HG03575 (cell line): Measurements from ENCODE around the gene NRP1.

ENCODE experiments used
- ATAC-seq: cut with Tn5 transposase; IDR thresholded peaks from one replicate; pipeline ENCODE4 v1.9.1; 2021; ENCODE audit not compliant: unreplicated experiment, insufficient number of reproducible peaks, low FRiP score; ENCODE audit errors: extremely low read depth

The NRP1 gene

GRCh38 chr10:33329178-33329577, 5.3 kb downstream of the NRP1 start:
- no peak for ATAC-seq

DNA sequence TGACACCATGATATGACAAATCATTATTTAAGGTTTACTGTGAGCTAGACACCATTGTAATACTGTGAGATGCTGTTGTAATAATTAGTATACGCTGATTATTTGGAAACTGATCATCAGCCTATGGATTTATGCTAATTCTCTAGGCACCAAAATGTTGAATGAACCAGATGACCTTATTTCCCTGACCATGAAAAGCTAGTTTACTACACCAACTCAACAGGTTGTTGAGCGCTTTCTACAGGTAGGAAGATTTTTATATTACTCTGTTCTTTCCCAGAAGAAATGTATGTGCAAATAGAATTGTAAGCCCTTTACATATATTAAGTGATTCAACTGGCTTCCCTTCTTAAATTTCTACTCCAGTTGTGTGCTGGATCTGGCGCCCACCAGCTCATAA, 6.2 kb downstream of the NRP1 start:
- ATAC-seq, result no peak

DNA sequence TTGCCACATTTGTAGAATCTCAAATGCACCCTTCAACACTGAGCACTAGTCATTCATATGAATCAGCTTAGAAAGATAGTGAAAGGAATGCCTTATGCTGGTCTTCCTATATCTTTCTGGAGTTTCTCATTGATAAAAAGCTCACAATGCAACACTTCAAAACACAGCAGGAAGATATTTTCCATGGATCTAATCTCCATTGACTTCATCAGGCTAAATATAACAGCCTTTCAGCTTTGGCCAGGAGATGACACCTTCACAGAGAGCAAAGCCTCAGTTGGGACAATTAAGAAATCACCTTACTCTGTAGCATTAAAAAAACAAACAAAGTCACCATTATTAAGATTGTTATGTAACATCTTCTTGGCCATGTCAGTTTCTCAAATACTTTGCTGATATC, 6.7 kb downstream of the NRP1 start:
- ATAC-seq, result no peak

DNA sequence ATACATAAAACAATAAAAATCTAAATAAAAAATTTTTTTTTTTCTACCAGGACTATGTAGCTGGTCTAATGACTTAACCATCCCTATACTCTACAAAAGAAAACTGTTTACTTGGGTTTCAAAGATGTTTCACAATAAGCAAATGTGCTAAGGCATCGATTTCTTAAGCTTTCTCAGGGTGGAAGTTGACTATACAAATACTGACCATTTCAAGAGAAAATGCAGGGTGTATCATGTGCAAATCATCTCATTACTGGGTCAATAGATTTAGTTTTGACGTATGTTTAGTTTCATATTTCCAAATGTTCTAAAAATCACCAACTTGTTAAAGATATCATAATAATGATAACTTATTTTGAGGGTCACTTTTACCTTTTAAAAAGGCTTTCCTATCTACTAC, 7.5 kb downstream of the NRP1 start:
- no peak for ATAC-seq

- ATAC-seq, result no peak
These were observed 8.5 kb downstream of the NRP1 start for GRCh38 chr10:33325929-33326328.

DNA sequence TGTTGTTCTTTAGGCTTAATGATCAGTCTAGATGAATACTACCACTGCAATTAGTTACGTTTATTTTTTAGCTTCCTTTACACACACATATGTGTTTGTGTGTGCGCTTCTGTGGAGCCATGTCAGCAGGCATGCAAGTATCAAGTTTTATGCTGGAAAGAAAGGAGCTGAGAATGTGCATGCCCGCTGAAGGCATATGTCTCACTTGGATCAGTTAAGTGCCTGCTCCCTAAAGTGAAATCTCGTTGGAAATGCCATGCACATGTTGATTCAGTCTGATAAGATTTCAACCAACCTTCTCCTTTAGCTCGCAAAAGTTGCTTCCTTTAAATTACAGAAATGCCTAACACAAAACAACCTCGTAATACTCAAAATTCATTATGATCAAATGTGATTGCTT, 10.7 kb downstream of the NRP1 start:
- ATAC-seq, result no peak

GRCh38 chr10:33321516-33321915, 13.0 kb downstream of the NRP1 start:
- ATAC-seq, result no peak

DNA sequence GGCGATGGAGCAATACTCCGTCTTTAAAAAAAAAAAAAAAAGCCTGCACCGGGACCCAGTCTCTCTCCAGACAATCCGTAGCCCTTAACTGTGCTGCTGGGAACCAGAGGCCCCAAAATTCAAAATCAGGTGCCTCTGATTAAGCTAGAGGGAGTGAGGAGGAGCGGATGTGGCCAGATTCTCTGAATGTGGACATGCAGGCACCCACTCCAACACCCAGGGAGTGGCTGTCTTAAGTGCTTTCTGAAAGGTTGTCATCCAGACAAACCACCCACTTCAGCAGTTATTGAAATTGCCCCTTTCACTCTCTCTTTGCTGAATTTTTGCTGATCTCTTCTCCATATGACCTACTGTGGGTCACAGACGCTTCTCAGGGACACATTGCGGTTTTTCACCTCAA, 14.2 kb downstream of the NRP1 start:
- no peak for ATAC-seq

GRCh38 chr10:33315891-33316290, 18.6 kb downstream of the NRP1 start:
- ATAC-seq, result no peak

- ATAC-seq, result no peak
These were observed 19.5 kb downstream of the NRP1 start for GRCh38 chr10:33314811-33315561.

- ATAC-seq, result no peak
These were observed 22.8 kb downstream of the NRP1 start for GRCh38 chr10:33311640-33312039.

DNA sequence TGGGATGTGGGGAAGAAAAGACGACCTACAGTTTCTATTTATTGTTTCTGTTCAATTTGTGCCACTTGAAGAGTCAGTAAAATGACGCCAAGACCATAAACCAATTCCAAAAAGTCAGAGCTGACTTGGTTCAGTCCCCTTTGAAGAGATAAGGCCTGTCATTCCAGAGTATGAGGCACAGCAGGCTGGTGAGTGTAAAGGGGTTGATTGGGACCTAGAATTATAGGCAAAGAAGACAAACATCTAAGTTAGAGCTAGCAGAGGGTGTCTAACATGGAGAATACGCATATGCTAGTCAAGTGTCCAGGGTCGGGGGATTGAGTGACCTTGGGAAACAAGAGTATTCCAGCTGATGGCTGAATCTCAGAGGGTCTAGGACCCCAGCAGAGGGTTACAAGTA, 23.6 kb downstream of the NRP1 start:
- no peak for ATAC-seq

GRCh38 chr10:33309406-33309805, 25.1 kb downstream of the NRP1 start:
- ATAC-seq, result no peak

- ATAC-seq, result no peak
These were observed 26.6 kb downstream of the NRP1 start for GRCh38 chr10:33307835-33308234.

DNA sequence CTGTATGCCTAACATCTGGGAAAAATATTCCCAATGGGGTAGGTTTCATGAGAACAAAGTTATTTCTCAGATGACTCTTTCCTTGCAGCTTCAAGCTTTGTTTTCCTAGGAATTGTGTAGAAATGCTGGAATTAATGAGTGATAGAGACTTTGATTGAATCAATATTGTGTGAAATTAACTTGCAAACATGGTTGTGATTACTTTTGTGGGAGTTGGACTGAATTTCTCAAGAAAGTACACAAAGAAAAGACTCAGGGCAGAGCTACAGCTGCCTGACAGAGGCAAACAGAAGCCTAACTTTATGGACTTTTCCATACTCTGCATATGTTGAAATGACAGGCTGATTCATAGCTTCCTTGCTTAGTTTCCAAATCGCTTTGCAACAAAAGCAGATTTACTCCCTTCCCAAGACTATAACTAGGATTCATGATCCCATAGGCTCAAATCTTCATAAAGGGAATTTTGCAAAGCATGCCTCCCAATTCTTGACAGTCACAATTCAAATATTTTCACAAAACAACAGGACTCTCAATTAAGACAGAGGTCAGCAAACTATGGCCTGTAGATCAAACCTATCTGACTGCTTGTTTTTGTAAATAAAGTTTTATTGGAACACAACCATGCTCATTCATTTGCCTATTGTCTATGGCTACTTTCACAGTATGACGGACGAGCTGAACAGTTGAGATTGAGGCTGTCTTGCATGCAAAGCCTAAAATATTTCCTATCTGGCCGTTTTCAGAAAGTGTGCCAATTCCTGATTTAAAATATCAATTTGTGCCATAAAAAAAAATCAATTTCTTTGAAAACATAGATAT, 27.6 kb downstream of the NRP1 start:
- no peak for ATAC-seq

GRCh38 chr10:33306126-33306525, 28.3 kb downstream of the NRP1 start:
- no peak for ATAC-seq

DNA sequence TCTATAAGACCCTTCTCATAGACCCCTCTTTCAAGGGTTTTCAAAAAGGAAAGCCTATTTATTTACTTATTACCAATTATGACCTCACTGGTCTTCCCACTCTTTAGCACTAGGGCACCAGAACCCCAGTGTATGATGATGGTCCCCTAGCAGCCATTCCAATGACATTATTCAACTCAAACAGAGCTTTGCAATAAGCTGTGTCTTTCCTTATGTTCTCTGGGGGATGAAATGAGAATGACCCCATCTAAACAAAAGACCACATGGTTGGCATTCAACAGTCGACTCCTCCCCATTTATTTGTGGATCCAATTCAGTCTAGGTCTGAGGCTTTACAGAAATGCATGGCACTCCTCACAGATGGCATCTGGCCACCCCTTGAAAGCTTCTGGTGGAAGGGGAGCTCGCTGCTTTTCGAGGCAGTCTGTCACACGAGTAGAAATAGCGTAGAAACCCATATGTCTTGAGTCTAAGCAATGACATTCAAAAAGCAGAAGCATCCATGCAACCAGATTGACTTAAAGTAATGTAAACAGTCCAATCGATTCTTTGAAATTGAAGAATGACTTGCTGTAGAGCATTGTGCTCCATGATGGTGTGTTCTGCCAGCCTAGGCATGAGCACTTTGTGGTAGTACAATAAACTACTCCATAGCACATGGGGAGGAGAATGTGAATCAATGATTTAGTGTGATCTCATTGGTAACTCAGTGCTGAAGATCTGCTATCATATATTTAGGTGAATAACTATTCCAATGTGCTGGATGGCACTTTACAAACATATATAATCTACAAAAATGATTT, 29.8 kb downstream of the NRP1 start:
- no peak for ATAC-seq

- no peak for ATAC-seq
These were observed 30.5 kb downstream of the NRP1 start for GRCh38 chr10:33303988-33304387.

DNA sequence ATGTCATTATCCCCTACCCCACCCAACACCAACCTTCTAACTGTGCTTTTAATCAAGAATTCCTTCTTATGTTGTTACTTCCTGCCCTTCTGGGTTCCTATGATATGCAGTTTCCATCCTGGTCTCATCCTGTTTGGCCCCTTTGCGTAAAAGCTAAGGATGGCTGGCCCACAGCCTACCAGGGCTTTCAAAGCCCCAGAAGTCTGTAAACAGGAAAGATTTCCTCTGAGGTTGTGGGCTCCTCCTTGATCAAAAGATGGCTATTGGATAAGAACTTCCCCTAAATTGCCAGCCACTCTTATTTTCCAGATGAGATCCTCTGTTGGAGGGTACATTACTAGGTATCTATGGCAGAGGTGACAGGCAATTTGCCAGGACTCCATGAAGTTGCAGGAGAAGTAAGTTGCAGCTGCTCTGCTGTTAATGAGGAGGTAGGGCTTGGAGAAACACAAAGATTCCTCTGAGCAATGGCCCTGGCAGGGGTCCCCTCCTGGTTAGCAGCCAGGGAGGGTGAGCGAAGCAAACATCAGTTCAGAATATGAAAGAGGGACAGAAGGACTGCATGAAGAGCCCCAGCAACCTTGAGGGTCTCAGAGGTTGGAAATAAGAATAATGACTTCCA, 32.1 kb downstream of the NRP1 start:
- ATAC-seq, result no peak
